ENCODE data around the gene ERMARD.

Gene ERMARD

GRCh38 chr6:169751242-169752073 is at the start of gene ERMARD, which contains the start of gene DYNLT2:
Gene ERMARD (plus strand): TSS chr6:169751622. CDS start chr6:169751658, 36 bp downstream.
Gene DYNLT2 (minus strand): TSS chr6:169751572. CDS start chr6:169751458, 114 bp downstream.
- DNase-seq = peak; percentile 98

DNA sequence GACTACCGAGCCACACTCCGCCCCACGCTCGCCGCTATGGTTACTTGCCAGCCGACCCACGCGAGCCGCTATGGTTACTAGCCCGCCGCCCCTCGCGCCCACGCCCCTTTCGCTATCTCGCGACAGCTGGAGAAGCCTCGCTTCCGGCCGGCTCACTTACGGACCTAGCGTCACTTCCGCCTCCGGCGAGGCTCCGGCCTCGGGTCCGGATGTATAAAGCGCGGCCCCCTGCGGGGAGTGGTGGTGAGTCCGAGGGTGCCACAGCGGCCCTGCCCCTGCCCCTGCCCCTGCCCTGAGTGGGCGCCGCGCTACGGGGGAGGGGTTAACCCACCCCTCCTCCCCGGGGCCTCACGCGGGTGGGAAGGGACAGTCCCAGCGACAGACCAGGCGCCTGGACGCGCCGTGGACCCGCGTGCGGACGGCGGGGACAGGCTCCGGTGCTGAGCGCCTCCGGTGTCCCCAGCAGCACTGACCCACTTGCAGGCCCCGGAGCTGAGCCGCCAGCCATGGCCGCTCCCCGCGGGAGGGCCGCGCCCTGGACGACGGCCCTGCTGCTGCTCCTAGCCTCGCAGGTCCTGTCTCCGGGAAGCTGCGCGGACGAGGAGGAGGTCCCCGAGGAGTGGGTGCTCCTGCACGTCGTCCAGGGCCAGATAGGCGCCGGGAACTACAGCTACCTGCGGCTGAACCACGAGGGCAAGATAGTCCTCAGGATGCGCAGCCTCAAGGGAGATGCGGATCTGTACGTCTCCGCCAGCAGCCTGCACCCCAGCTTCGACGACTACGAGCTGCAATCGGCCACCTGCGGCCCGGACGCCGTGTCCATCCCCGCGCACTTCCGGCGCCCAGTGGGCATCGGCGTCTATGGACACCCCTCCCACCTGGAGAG is 49.2 kb upstream of the ERMARD start, which contains the start of the genes C6orf120 and WDR27:
Gene C6orf120 (plus strand): TSS at position 173 of the 886 bp plus-strand sequence. CDS start 334 bp downstream, at position 507.
Gene WDR27 (minus strand): TSS at position 76 of the 886 bp plus-strand sequence. CDS start 13,024 bp downstream, outside the sequence.
- DNase-seq = peak; percentile 99

- DNase-seq = no peak
Observed at GRCh38 chr6:169702840-169703246, 48.6 kb upstream of the ERMARD start.

DNA sequence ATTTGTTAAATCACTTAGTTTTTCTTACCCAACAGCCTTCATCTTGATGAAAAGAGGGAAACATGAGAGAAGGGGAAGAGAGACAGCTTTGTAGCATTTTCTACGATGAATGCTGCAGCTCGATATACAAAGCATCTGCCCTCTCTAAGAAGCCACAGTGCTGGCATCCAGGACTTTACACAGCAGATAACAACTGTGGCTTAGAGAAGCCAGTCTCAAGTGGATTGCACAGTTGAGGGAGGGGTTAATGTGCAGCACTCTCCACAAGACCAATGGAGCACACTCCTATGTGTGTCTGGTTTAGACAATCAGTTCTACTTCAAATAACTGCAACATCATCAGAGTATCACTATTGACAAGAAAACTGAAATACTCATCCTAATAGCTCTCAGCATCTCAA is 43.6 kb upstream of the ERMARD start:
- DNase-seq = no peak

- no peak for DNase-seq
Observed at GRCh38 chr6:169709293-169709692, 42.1 kb upstream of the ERMARD start.

DNA sequence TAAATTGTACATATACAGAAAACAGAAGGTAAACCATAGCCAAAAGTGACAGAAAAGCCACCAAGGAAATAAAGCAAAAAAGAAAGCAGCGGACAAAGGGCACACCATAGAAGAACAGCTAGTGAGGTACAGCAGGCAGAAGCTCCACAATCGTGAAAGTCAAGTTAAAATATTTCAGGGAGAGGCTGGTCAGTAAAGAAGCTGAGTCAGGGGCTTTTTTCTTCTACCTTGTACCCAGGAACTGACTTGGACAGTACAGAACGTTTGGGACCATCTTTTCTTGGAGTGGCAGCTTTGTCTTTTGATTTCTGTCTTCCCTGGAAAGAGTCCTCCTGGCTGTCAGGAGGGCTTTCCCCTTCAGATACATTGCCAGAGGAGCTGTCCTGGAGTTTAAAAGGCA is 41.4 kb upstream of the ERMARD start:
- no peak for DNase-seq

DNA sequence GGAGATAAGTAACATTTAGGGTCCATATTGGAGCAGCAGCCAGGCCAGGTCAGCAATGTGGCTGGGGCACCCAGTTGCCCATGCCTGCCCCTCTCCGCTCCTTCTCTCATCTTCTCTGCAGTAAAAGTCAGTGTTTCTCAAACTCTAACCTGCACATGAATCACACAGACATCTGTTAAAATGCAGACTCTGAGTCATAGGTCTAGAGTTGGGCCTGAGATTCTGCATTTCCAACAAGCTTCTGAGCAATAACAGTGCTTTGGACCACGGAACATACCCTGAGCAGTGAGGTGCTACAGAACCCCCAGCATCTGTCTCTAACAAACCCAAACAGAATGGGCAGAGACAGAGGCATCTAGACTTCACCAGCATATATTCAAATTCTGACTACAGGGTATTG is 37.2 kb upstream of the ERMARD start:
- no peak for DNase-seq

GRCh38 chr6:169714595-169714994 is 36.8 kb upstream of the ERMARD start:
- no peak for DNase-seq

- no peak for DNase-seq
Observed at GRCh38 chr6:169719117-169719516, 32.3 kb upstream of the ERMARD start.

- DNase-seq = no peak
Observed at GRCh38 chr6:169720207-169720855, 31.1 kb upstream of the ERMARD start.

GRCh38 chr6:169722362-169723199 is 28.8 kb upstream of the ERMARD start:
- DNase-seq = peak; percentile 24

- peak; percentile 67 for DNase-seq
Observed at GRCh38 chr6:169723200-169723909, 28.1 kb upstream of the ERMARD start.

DNA sequence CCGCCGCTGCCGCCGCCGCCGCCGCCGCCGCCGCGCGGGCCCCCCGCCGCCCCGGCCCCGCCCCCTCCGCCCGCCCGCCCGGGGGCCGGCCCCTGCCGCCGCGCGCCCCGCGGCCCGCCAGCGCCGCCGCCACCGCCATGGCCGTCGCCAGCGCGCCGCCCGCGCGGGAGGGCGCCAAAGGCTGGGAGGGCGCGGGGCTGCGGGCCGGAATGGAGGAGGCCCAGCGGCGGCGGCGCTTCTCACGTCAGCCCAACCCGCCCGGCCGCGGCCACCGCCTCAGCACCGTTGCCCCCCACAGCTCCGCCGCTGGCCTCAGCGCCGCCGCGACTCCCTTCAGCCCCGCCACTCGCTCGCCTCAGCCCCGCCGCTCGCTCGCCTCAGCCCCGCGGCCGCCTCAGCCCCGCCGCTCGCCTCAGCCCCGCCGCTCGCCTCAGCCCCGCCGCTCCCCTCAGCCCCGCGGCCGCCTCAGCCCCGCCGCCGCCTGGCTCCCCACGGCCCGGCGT is 27.4 kb upstream of the ERMARD start:
- DNase-seq = peak; percentile 64

- peak; percentile 88 for DNase-seq
Observed at GRCh38 chr6:169724494-169725124, 26.8 kb upstream of the ERMARD start, which contains the start of gene PHF10. Gene PHF10 (minus strand): TSS chr6:169724500. CDS start chr6:169723931, 569 bp downstream.

DNA sequence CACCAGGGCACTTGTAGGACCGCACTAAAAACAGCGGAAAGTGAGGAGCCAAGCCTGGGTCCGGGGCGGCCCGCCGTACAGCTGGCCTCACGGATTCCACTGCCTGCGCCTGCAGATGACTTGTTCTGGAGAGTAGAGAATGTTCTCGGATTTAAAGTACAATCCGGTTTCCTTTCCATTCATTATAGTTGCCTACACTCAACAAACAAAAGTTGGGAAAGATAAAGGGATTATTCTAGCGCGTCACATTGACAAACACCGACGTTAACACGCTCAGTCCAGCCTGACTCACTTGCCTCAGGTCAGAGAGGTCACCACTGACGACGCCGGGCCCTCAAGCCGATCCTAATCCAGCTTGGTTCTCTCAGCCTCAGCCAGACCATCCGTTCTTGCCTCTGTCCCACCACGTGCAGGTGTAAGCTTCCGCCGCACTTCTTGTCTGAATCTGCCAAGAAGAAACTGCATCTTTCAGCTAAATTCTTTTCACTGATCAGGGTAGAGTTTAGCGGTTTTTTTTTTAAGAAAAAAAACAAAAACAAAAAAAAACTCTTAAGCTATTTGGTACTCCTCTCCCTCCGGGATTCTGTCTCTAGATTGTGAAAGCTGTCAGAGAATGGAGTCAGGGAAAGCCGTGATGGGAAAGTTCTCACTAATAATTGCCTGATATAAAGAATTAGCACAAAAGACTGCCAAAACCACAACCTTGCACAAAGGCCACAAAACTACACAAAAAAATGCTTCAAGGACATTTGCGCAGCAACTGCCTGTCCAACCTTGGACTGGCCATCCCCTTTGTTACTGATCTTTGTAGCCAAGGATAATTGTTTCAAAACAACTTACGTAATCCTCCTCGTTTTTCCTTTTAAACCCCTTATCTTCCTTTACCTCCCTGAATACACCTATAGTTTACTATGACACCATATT is 26.0 kb upstream of the ERMARD start:
- DNase-seq = no peak

GRCh38 chr6:169726049-169726400 is 25.4 kb upstream of the ERMARD start:
- no peak for DNase-seq

DNA sequence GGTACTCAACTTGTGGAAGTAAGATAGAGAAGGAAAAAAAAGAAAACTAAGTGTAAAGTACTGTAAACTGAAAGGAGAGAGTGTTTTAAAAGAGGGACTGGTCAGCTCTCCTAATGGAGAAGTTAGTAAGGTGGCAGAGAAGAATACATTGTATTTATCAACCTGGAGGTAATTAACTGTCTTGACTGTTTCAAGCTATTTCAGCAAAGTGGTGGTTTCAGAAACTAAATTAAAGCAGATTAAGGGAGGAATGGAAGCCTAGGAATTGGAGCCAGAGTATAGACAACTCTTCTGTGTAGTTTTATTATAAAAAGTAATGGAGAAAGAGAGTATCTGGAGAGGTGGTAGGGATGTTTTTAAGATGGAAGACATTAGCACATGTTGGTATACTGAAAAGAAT is 24.5 kb upstream of the ERMARD start:
- DNase-seq = no peak

DNA sequence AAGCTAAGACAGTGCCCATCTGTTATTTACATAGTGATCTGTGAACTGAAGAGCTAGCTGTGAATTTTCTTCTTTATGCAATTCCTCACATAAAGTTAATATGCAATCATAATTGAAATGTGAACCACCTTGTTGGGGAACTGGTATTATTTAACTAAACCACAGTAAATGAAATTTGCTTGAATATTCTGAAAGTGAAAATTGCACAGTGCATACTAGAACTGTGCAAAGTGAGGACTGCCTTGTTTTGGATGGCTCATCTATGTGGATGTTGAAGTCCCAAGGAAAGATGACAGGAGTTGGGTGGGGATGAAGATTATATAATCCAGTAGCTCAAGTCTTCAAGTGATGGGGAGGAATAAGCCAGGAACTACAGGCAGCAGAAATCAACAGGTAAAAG is 21.5 kb upstream of the ERMARD start:
- DNase-seq = no peak
